ENCODE measurements around the gene GPBP1. TPM values are rescaled to one million over a fixed set of nuclear protein-coding genes. Genes with fewer than 3 reads are reported as not detected.

GPBP1 gene
- total RNA-seq, 4 donors from 2014 or later: 53.5 to 171 (median 99.6) TPM

DNA sequence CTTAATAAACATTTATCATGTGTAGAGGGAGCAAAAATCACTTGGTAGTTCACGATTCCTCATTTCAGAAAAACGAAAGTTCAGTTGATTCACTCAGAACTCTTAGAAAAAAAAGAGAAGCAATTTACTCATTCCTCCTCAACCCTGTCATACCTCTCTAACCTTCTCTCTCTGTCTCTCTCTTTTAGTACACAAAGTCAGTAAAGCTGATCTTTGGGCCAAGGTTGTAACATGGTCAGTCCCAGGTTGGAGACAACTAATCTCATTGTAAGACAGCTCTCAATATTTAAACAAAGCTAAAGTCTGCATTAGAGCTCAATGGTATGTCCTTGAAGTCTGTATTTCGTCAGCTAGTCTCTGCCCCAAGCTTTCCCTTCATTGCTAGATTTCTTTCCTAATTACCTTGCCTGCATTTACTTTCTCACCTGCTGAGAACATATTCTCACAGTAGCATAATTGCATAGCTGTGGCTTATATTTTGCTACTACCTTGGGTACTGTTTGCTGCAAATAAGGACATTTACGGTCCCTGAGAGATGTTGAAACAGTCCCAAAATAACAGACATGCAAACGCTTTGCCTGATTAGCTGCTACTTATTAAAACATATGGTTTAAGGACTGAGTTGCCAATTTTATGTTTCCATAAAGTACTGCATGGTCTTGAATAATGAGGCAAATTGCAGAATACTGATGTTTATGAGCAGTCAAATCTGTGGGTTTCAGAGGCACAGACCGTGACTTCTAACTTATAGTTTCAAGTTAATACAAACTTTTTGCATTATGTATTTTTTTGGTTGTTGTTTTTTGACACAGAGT lies 138.3 kb downstream of the GPBP1 start:
- Histone ChIP-seq H3K9me3 (no peaks in the 10 kb centered on the region), H3K27me3 (no peaks in the 10 kb centered on the region), H3K4me1 (no peaks in the 10 kb centered on the region), H3K27ac (no peak overlapping the region), H3K4me3 (no peak overlapping the region), H3K36me3 (no peaks in the 10 kb centered on the region)
- intact Hi-C loops (cut with DNase I; ENCODE audit: low total_unique reads): no loop called here
- TF ChIP-seq POLR2A (IDR thresholded peaks at IDR 0.05): no peak
- TF ChIP-seq, protein P1, sequence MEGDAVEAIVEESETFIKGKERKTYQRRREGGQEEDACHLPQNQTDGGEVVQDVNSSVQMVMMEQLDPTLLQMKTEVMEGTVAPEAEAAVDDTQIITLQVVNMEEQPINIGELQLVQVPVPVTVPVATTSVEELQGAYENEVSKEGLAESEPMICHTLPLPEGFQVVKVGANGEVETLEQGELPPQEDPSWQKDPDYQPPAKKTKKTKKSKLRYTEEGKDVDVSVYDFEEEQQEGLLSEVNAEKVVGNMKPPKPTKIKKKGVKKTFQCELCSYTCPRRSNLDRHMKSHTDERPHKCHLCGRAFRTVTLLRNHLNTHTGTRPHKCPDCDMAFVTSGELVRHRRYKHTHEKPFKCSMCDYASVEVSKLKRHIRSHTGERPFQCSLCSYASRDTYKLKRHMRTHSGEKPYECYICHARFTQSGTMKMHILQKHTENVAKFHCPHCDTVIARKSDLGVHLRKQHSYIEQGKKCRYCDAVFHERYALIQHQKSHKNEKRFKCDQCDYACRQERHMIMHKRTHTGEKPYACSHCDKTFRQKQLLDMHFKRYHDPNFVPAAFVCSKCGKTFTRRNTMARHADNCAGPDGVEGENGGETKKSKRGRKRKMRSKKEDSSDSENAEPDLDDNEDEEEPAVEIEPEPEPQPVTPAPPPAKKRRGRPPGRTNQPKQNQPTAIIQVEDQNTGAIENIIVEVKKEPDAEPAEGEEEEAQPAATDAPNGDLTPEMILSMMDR (IDR thresholded peaks at IDR 0.05): no peak
- DNase-seq: no peak

DNA sequence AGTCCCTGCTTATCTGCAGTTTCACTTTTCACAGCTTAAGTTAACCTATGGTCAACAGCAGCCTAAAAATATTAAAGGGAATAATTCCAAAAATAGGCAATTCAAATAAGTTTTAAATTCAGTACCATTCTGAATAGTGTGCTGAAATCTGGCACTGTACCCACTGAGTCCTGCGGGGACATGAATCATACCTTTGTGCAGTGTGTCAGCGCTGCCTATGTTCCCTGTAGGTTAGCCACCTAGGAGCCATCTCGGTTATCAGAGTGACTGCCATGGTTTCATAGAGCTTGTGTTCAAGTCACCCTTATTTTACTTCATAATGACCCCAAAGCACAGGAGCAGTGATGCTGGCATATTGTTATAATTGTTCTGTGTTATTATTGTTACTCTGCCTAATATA lies 139.9 kb downstream of the GPBP1 start:
- H3K4me3 ChIP-seq: no peak overlapping the region
- TF ChIP-seq, protein P1 (IDR thresholded peaks at IDR 0.05): no peak
- TF ChIP-seq POLR2A (IDR thresholded peaks at IDR 0.05): no peak
- DNase-seq: no peak
- intact Hi-C loops (cut with DNase I; ENCODE audit: low total_unique reads): no loop called here
- H3K36me3 ChIP-seq: no peaks in the 10 kb centered on the region
- no peaks in the 10 kb centered on the region for H3K4me1 ChIP-seq
- no peaks in the 10 kb centered on the region for H3K9me3 ChIP-seq
- no peaks in the 10 kb centered on the region for H3K27me3 ChIP-seq
- no peak overlapping the region for H3K27ac ChIP-seq

Small RNA genes within 50 kb of the gene (small RNA-seq; reads per million reads assigned to genes)
- gene RF00019: not detected

Other genes with a start within 250 kb of the GPBP1 start
- gene MIER3, start 221.9 kb upstream of the GPBP1 start, total RNA-seq: 10 to 100 TPM; 15.6 to 94.6 (median 29.7) TPM